Measurements from ENCODE around the gene SOHLH1.

DNA sequence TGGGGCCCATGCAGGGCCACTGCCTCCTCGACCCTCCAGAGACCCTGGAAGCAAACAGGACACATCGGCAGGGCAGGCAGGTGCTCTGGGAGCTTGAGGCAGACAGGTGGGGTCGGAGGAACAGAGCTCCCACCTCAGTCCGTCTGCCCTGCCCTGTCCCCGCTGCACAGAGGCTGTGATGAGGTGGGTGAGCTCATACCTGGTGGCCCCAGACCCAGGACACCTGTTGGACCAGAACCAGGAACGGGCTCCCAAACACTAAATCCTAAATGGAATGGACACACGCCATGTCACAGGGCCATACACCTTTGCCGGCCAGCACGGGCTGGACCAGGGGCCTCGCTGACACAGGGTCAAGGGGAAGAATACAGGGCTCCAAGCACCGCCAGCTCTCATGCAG lies 5.5 kb downstream of the SOHLH1 start:
- TF ChIP-seq, protein P1, sequence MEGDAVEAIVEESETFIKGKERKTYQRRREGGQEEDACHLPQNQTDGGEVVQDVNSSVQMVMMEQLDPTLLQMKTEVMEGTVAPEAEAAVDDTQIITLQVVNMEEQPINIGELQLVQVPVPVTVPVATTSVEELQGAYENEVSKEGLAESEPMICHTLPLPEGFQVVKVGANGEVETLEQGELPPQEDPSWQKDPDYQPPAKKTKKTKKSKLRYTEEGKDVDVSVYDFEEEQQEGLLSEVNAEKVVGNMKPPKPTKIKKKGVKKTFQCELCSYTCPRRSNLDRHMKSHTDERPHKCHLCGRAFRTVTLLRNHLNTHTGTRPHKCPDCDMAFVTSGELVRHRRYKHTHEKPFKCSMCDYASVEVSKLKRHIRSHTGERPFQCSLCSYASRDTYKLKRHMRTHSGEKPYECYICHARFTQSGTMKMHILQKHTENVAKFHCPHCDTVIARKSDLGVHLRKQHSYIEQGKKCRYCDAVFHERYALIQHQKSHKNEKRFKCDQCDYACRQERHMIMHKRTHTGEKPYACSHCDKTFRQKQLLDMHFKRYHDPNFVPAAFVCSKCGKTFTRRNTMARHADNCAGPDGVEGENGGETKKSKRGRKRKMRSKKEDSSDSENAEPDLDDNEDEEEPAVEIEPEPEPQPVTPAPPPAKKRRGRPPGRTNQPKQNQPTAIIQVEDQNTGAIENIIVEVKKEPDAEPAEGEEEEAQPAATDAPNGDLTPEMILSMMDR (IDR thresholded peaks at IDR 0.05; ENCODE audit: poor library complexity), result no peak
- no peak for TF ChIP-seq EZH2 (IDR thresholded peaks at IDR 0.05; ENCODE audit: borderline replicate concordance)

Measured in hepatocyte (in vitro differentiated cells).